Lung (tissue), 12 donors: Measurements from ENCODE around the gene TSKU. TPM values are rescaled to one million over a fixed set of nuclear protein-coding genes. Genes with fewer than 3 reads are reported as not detected.
"Not testable (repeated sequence)": the region's sequence is repeated elsewhere in the genome, so short reads cannot be mapped to it uniquely, and the experiment has no call there.

ENCODE experiments used
- ATAC-seq: fragments of 200-7000 bp; cut with Tn5 transposase; one replicate; pipeline ENCODE4 v1.9.1; 2020; ENCODE audit warnings: moderate number of reproducible peaks; ENCODE audit not compliant: insufficient read depth, low FRiP score
- DNase-seq, 3 donors: peaks; one replicate each; pipeline ENCODE4 v3.0.0-alpha.2; 2013 to 2017
- H3K27ac ChIP-seq, 2 donors: one replicate each; pipeline ENCODE4 v1.5.1; 2013; ENCODE audit warnings: mild to moderate bottlenecking in 2 of 2, moderate library complexity in 2 of 2, control low read depth in 1 of 2, inconsistent platforms in 1 of 2, low read depth in 1 of 2, low read length in 1 of 2
- H3K27me3 ChIP-seq, 3 donors: one replicate each; pipeline ENCODE4 v1.5.1; 2013; ENCODE audit warnings: low read length in 2 of 3; ENCODE audit not compliant: control insufficient read depth in 3 of 3, insufficient read depth in 3 of 3
- H3K36me3 ChIP-seq, 4 donors: one replicate each; pipeline ENCODE4 v1.5.1; 2013; ENCODE audit warnings: low read length in 4 of 4, mild to moderate bottlenecking in 1 of 4, moderate library complexity in 1 of 4; ENCODE audit not compliant: control insufficient read depth in 4 of 4, insufficient read depth in 4 of 4
- H3K4me1 ChIP-seq, 5 donors: one replicate each; pipeline ENCODE4 v1.5.1; 2013; ENCODE audit warnings: low read length in 5 of 5, mild to moderate bottlenecking in 2 of 5, moderate library complexity in 1 of 5; ENCODE audit not compliant: control insufficient read depth in 5 of 5, insufficient read depth in 5 of 5
- H3K4me3 ChIP-seq: one replicate; pipeline ENCODE4 v1.5.1; 2013; ENCODE audit warnings: mild to moderate bottlenecking, control low read depth, moderate library complexity
- H3K9ac ChIP-seq, 2 donors: one replicate each; pipeline ENCODE4 v1.5.1; 2013; ENCODE audit warnings: low read length in 2 of 2, control low read depth in 1 of 2; ENCODE audit not compliant: insufficient read depth in 1 of 2
- H3K9me3 ChIP-seq, 4 donors: one replicate each; pipeline ENCODE4 v1.5.1; 2013; ENCODE audit warnings: low read length in 3 of 4, mild to moderate bottlenecking in 1 of 4, moderate library complexity in 1 of 4; ENCODE audit not compliant: control insufficient read depth in 4 of 4, insufficient read depth in 3 of 4
- WGBS, 2 donors: extraction: QIAGEN DNeasy Blood & Tissue Kit; methylation state at CpG; one replicate each; pipeline ENCODE4 v1.1.7; 2013; 5-methylcytosine and 5-hydroxymethylcytosine counted together
- polyA plus RNA-seq, 2 donors: library from polyadenylated mRNA; stranded (reverse); fragments of 200-250 nt; gene quantifications; one replicate each; pipeline ENCODE4 v1.2.1, GENCODE V29; 2013
- total RNA-seq, 2 donors: library from RNA; depleted of rRNA in 1 of 2; stranded (reverse); fragments of >200 nt in 1 of 2; gene quantifications; one replicate each; pipeline ENCODE4 v1.2.1, GENCODE V29; 2014 to 2021
- TF ChIP-seq, protein P1 (sequence below): IDR thresholded peaks from 2 replicates; pipeline ENCODE4 v1.5.1; 2012; ENCODE audit warnings: mild to moderate bottlenecking; ENCODE audit errors: control extremely low read depth, extremely low read depth
- donor health status: control.
- donor health status: control.
- donor health status: Bipolar disorder and iron deficiency.
- donor health status: healthy.
- donor health status: DM: yes; HTN: yes; CAD: no.

The TSKU gene
- total and polyA plus RNA-seq, 4 donors = 3.7 to 18.6 (median 11.6) TPM

DNA sequence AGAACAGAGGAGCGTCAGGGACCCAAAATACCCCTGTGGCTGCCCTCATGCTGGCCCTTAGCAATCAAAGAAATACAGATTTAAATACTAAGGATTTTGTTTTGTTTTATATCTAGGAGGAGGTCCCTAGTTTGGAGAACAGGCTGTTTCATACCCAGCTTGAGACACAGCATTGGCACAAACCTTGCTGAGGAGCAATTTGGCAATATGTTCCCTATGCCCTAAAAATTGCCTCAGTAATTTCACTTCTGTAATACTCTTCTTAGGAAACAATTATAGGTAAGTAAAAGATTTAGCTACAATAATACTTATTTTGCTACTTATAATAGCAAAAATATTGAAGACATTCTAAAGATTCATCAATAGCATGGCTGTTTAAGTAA is 37.0 kb downstream of the TSKU start:
- DNase-seq (no peak), ATAC-seq (no peak)
- Histone ChIP-seq H3K9me3 (peaks cover 0 to 6% (median 2%) of the 10 kb centered on the region in 4 donors), H3K4me3 (no peak overlapping the region), H3K36me3 (no peaks in the 10 kb centered on the region), H3K27me3 (no peaks in the 10 kb centered on the region), H3K27ac (peak overlapping the region in 1 of 2 donors; percentile 47), H3K9ac (no peak overlapping the region), H3K4me1 (peaks cover 0 to 7% (median 0%) of the 10 kb centered on the region in 5 donors)
- TF ChIP-seq, protein P1, sequence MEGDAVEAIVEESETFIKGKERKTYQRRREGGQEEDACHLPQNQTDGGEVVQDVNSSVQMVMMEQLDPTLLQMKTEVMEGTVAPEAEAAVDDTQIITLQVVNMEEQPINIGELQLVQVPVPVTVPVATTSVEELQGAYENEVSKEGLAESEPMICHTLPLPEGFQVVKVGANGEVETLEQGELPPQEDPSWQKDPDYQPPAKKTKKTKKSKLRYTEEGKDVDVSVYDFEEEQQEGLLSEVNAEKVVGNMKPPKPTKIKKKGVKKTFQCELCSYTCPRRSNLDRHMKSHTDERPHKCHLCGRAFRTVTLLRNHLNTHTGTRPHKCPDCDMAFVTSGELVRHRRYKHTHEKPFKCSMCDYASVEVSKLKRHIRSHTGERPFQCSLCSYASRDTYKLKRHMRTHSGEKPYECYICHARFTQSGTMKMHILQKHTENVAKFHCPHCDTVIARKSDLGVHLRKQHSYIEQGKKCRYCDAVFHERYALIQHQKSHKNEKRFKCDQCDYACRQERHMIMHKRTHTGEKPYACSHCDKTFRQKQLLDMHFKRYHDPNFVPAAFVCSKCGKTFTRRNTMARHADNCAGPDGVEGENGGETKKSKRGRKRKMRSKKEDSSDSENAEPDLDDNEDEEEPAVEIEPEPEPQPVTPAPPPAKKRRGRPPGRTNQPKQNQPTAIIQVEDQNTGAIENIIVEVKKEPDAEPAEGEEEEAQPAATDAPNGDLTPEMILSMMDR = no peak
- 79 to 94% methylated on average over 1 of the region's 1 CpG for WGBS, 2 donors

DNA sequence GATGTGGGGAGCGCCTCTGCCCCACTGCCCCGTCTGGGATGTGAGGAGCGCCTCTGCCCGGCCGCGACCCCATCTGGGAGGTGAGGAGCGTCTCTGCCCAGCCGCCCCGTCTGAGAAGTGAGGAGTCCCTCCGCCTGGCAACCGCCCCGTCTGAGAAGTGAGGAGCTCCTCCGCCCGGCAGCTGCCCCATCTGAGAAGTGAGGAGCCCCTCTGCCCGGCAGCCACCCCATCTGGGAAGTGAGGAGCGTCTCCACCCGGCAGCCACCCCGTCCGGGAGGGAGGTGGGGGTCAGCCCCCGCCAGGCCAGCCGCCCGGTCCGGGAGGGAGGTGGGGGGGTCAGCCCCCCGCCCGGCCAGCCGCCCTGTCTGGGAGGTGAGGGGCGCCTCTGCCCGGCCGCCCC is 38.2 kb downstream of the TSKU start:
- H3K9me3 ChIP-seq, H3K27me3 ChIP-seq, H3K36me3 ChIP-seq, ATAC-seq, DNase-seq, H3K4me3 ChIP-seq, H3K9ac ChIP-seq, H3K27ac ChIP-seq: not testable (repeated sequence)
- WGBS, 2 donors = 94 to 95% methylated on average over 25 to 29 of the region's 29 CpGs
- H3K4me1 ChIP-seq = peaks cover 0 to 10% (median 0%) of the 10 kb centered on the region in 5 donors

DNA sequence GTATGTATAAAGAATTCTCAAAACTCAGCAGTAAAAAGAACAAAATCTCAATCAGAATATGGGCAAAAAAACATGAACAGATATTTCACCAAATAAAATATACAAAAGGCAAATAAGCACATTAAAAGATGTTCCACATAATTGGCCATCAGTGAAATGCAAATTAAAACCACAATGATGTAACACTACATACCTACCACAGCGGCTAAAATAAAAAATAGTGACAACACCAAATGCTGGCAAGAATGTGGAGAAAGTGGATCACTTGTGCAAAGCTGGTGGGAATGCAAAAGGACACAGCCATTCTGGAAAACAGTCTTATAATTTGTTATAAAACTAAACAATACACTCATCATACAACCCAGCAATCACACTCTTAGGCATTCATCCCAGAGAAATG is 39.2 kb downstream of the TSKU start:
- no peaks in the 10 kb centered on the region for H3K27me3 ChIP-seq
- TF ChIP-seq, protein P1 = no peak
- DNase-seq = no peak
- no peaks in the 10 kb centered on the region for H3K36me3 ChIP-seq
- ATAC-seq = no peak
- no peak overlapping the region for H3K9ac ChIP-seq
- peaks cover 0 to 10% (median 0%) of the 10 kb centered on the region in 5 donors for H3K4me1 ChIP-seq
- no peak overlapping the region for H3K27ac ChIP-seq
- no peaks in the 10 kb centered on the region for H3K9me3 ChIP-seq
- H3K4me3 ChIP-seq = no peak overlapping the region
- 53 to 75% methylated on average over 1 of the region's 1 CpG for WGBS, 2 donors

DNA sequence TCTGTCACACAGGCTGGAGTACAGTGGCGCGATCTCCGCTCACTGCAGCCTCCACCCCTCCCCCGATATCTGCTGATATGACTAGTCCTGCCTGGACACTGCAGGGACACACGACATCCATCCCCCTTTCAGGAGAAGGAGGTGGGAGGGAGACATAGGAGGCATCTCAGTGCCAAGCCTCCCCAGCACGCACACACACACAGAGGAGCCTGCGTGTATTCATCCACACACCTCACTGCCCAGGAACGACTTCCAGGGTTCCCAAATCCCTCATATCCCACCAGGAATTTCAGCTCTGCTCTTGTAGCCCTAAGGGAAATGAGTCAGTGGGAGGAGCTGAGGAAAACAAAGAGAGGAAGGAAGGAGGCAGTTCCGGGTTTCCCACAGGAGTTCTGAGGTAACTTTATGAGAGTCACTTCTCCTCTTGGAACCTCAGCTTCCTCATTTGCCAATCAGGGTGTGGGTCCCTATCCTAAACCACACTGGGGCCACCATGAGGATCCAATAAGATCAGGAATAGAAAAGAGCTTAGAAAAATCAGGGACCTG is 40.4 kb downstream of the TSKU start:
- 45 to 58% methylated on average over 9 of the region's 9 CpGs for WGBS, 2 donors
- no peak overlapping the region for H3K9ac ChIP-seq
- H3K27me3 ChIP-seq = no peaks in the 10 kb centered on the region
- no peaks in the 10 kb centered on the region for H3K9me3 ChIP-seq
- ATAC-seq (peak; percentile 62), DNase-seq (peak in 2 of 3 donors; percentile 54 to 66)
- peaks cover 0 to 10% (median 0%) of the 10 kb centered on the region in 5 donors for H3K4me1 ChIP-seq
- H3K27ac ChIP-seq = peak overlapping the region; percentile 69 to 95
- TF ChIP-seq, protein P1 = no peak
- H3K4me3 ChIP-seq = no peak overlapping the region
- H3K36me3 ChIP-seq = no peaks in the 10 kb centered on the region
